ENCODE data around the gene SELP.

The SELP gene

GRCh38 chr1:169550294-169550693, 79.6 kb downstream of the SELP start:
- H3K27ac ChIP-seq (ENCODE audit: low read length): no peak overlapping the region
- no peaks in the 10 kb centered on the region for H3K27me3 ChIP-seq (replicated peaks; ENCODE audit: insufficient read depth, low read length)
- no peaks in the 10 kb centered on the region for H3K9me3 ChIP-seq (replicated peaks; ENCODE audit: insufficient read depth, low read length)
- H4K20me1 ChIP-seq (ENCODE audit: insufficient read depth, low read length): no peaks in the 10 kb centered on the region
- no peaks in the 10 kb centered on the region for H3K79me2 ChIP-seq (ENCODE audit: low read length)
- peak; percentile 74 for DNase-seq
- no peaks in the 10 kb centered on the region for H3F3A ChIP-seq (ENCODE audit: insufficient read depth, low read length)
- H3K36me3 ChIP-seq (replicated peaks; ENCODE audit: insufficient read depth, low read length): no peaks in the 10 kb centered on the region
- H3K4me3 ChIP-seq (ENCODE audit: low read length): no peak overlapping the region
- H3K4me1 ChIP-seq (ENCODE audit: low read length): no peaks in the 10 kb centered on the region
- no peak overlapping the region for H3K9ac ChIP-seq (ENCODE audit: low read length)
- TF ChIP-seq EZH2phosphoT487 (IDR thresholded peaks at IDR 0.05; ENCODE audit: low read length) (no peak), CTCF (IDR thresholded peaks at IDR 0.05; ENCODE audit: low read length) (peak; percentile 60)
- no peak overlapping the region for H2AFZ ChIP-seq (ENCODE audit: low read length)
- H3K9me2 ChIP-seq (replicated peaks; ENCODE audit: insufficient read depth, low read length): no peaks in the 10 kb centered on the region
- H3K4me2 ChIP-seq (ENCODE audit: low read depth, low read length): no peak overlapping the region

GRCh38 chr1:169548282-169548681, 81.6 kb downstream of the SELP start:
- H2AFZ ChIP-seq (ENCODE audit: low read length): no peak overlapping the region
- no peaks in the 10 kb centered on the region for H3K9me3 ChIP-seq (replicated peaks; ENCODE audit: insufficient read depth, low read length)

GRCh38 chr1:169546087-169546995, 83.6 kb downstream of the SELP start:
- H3K27ac ChIP-seq (ENCODE audit: low read length): no peak overlapping the region
- H3K4me2 ChIP-seq (ENCODE audit: low read depth, low read length): no peak overlapping the region
- H4K20me1 ChIP-seq (ENCODE audit: insufficient read depth, low read length): no peaks in the 10 kb centered on the region
- DNase-seq: peak; percentile 86
- no peaks in the 10 kb centered on the region for H3K79me2 ChIP-seq (ENCODE audit: low read length)
- H3K4me3 ChIP-seq (ENCODE audit: low read length): no peak overlapping the region
- no peaks in the 10 kb centered on the region for H3F3A ChIP-seq (ENCODE audit: insufficient read depth, low read length)
- H3K4me1 ChIP-seq (ENCODE audit: low read length): no peaks in the 10 kb centered on the region
- TF ChIP-seq EZH2 (optimal IDR thresholded peaks at IDR 0.05; ENCODE audit: low read depth, low read length) (no peak), EZH2phosphoT487 (IDR thresholded peaks at IDR 0.05; ENCODE audit: low read length) (no peak), CTCF (IDR thresholded peaks at IDR 0.05; ENCODE audit: low read length) (peak; percentile 86)
- no peaks in the 10 kb centered on the region for H3K27me3 ChIP-seq (replicated peaks; ENCODE audit: insufficient read depth, low read length)
- H3K36me3 ChIP-seq (replicated peaks; ENCODE audit: insufficient read depth, low read length): no peaks in the 10 kb centered on the region
- no peak overlapping the region for H2AFZ ChIP-seq (ENCODE audit: low read length)
- H3K9ac ChIP-seq (ENCODE audit: low read length): no peak overlapping the region
- no peaks in the 10 kb centered on the region for H3K9me2 ChIP-seq (replicated peaks; ENCODE audit: insufficient read depth, low read length)
- H3K9me3 ChIP-seq (replicated peaks; ENCODE audit: insufficient read depth, low read length): no peaks in the 10 kb centered on the region

More at GRCh38 chr1:169548282-169548681, 81.6 kb downstream of the SELP start:
- no peaks in the 10 kb centered on the region for H3K27me3 ChIP-seq (replicated peaks; ENCODE audit: insufficient read depth, low read length)
- H3K9me2 ChIP-seq (replicated peaks; ENCODE audit: insufficient read depth, low read length): no peaks in the 10 kb centered on the region
- H3K4me3 ChIP-seq (ENCODE audit: low read length): no peak overlapping the region
- H3K4me1 ChIP-seq (ENCODE audit: low read length): no peaks in the 10 kb centered on the region
- no peaks in the 10 kb centered on the region for H3K79me2 ChIP-seq (ENCODE audit: low read length)
- no peaks in the 10 kb centered on the region for H3K36me3 ChIP-seq (replicated peaks; ENCODE audit: insufficient read depth, low read length)
- no peak overlapping the region for H3K9ac ChIP-seq (ENCODE audit: low read length)
- H4K20me1 ChIP-seq (ENCODE audit: insufficient read depth, low read length): no peaks in the 10 kb centered on the region
- H3K4me2 ChIP-seq (ENCODE audit: low read depth, low read length): no peak overlapping the region
- no peak overlapping the region for H3K27ac ChIP-seq (ENCODE audit: low read length)
- H3F3A ChIP-seq (ENCODE audit: insufficient read depth, low read length): no peaks in the 10 kb centered on the region
- TF ChIP-seq CTCF (IDR thresholded peaks at IDR 0.05; ENCODE audit: low read length) (no peak), EZH2 (optimal IDR thresholded peaks at IDR 0.05; ENCODE audit: low read depth, low read length) (no peak), EZH2phosphoT487 (IDR thresholded peaks at IDR 0.05; ENCODE audit: low read length) (no peak)
- no peak for DNase-seq
